Measurements from ENCODE around the gene GJB5. TPM values are rescaled to one million over a fixed set of nuclear protein-coding genes. Genes with fewer than 3 reads are reported as not detected.
A peak's percentile ranks its signal among the peaks of the same experiment; 100 is the strongest.

Gene GJB5
- total RNA-seq, 1 donor from 2014 or later = not detected

DNA sequence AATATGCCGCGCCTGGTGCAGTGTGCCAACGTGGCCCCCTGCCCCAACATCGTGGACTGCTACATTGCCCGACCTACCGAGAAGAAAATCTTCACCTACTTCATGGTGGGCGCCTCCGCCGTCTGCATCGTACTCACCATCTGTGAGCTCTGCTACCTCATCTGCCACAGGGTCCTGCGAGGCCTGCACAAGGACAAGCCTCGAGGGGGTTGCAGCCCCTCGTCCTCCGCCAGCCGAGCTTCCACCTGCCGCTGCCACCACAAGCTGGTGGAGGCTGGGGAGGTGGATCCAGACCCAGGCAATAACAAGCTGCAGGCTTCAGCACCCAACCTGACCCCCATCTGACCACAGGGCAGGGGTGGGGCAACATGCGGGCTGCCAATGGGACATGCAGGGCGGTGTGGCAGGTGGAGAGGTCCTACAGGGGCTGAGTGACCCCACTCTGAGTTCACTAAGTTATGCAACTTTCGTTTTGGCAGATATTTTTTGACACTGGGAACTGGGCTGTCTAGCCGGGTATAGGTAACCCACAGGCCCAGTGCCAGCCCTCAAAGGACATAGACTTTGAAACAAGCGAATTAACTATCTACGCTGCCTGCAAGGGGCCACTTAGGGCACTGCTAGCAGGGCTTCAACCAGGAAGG lies 30.5 kb downstream of the GJB5 start:
- DNase-seq (ENCODE audit: low read depth) = no peak
- no peak overlapping the region for H3K4me3 ChIP-seq (ENCODE audit: low read depth, low read length)
- TF ChIP-seq, protein P1, sequence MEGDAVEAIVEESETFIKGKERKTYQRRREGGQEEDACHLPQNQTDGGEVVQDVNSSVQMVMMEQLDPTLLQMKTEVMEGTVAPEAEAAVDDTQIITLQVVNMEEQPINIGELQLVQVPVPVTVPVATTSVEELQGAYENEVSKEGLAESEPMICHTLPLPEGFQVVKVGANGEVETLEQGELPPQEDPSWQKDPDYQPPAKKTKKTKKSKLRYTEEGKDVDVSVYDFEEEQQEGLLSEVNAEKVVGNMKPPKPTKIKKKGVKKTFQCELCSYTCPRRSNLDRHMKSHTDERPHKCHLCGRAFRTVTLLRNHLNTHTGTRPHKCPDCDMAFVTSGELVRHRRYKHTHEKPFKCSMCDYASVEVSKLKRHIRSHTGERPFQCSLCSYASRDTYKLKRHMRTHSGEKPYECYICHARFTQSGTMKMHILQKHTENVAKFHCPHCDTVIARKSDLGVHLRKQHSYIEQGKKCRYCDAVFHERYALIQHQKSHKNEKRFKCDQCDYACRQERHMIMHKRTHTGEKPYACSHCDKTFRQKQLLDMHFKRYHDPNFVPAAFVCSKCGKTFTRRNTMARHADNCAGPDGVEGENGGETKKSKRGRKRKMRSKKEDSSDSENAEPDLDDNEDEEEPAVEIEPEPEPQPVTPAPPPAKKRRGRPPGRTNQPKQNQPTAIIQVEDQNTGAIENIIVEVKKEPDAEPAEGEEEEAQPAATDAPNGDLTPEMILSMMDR (conservative IDR thresholded peaks at IDR 0.05; ENCODE audit: low read depth, low read length) = no peak

DNA sequence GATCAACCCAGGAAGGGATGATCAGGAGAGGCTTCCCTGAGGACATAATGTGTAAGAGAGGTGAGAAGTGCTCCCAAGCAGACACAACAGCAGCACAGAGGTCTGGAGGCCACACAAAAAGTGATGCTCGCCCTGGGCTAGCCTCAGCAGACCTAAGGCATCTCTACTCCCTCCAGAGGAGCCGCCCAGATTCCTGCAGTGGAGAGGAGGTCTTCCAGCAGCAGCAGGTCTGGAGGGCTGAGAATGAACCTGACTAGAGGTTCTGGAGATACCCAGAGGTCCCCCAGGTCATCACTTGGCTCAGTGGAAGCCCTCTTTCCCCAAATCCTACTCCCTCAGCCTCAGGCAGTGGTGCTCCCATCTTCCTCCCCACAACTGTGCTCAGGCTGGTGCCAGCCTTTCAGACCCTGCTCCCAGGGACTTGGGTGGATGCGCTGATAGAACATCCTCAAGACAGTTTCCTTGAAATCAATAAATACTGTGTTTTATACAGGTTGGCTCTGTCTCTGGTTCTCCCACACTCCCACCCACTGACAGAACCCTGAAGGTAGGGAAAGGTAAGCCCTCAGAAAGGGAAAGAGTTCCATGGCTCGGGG lies 31.1 kb downstream of the GJB5 start:
- TF ChIP-seq, protein P1 (conservative IDR thresholded peaks at IDR 0.05; ENCODE audit: low read depth, low read length) = no peak
- no peak overlapping the region for H3K4me3 ChIP-seq (ENCODE audit: low read depth, low read length)

DNA sequence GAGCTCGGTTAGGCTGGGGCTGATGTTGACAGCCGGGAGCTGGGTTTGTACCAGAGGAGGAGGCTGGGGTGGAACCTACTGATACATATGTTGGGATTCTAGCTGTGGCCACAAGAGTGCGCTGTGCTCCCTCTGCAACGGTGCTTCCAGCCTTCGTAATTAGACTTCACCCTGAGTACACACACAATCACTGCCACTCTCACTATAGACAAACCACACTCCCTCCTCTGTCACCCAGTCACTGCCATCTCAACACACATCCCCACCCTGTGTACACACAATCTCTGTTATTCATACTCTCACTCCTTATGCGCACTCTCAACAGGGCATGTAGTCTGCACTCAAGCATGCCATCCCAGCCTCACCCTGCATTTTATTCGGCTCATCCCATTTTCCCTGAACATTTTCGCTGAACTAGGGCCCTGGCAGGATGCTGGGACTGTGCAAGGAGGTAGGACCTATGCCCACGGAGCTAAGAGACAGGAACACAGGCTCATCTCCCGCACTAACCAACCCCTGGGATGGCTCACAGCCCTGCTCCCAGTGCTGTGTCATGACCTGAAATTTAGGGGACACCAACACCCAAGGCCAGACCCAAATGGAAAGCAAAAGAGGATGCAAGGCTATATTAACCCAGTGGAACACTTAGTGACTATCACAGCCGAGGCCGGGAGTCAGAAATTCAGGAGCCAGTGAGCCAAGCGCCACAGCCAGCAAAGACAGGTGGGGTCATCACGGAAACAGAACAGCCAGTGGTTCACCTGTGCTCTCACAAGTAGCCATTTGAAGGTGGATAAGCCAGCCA lies 31.9 kb downstream of the GJB5 start:
- H3K4me3 ChIP-seq (ENCODE audit: low read depth, low read length) = no peak overlapping the region
- TF ChIP-seq, protein P1 (conservative IDR thresholded peaks at IDR 0.05; ENCODE audit: low read depth, low read length) = peak; percentile 88
- peak; percentile 22 for DNase-seq (ENCODE audit: low read depth)

More for the DNA sequence above, 31.1 kb downstream of the GJB5 start:
- no peak for DNase-seq (ENCODE audit: low read depth)

DNA sequence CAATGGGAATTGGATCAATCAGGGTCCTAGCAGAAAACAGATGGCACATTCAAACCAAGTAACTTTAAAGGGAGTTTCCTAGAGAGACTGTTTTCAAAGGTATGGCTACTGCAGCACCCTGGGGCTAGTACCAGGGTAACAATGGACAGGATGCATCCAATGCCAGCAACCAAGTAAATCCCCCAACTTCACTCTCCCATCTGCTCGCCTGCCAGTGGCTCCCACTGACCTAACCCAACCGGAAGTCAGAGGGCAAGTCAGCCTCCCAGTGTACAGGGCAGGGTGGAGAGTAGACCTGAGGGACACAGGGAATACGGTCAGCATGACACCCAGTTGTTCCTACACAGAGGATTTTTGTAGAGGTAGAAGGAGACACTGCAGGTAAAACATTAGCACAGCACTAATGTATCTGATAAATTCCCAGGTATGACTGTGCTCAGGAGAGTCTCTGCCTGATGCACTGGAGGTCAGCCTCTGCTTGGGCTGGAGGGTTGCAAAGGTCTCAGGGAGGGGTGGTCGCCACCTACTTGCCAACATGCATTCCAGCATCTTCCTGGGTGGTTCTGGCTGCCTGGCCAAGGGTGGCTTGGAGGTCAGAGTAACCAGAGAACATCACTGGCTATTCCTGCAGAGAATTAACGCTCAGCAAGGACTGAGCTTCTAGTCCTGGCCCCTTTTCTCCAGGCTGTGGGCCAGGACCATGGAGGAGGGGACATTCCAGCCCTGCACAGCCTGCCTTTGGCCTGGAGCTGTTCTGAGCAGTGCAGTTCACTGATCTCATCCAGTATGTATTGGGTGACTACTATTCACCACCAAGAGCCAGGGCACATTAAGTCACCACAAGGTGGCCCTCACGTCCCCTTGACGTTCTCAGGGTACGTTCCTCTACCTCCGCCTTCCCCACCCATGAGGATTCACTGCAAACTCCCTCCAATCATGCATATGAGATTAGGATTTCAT lies 32.9 kb downstream of the GJB5 start:
- TF ChIP-seq, protein P1 (conservative IDR thresholded peaks at IDR 0.05; ENCODE audit: low read depth, low read length) = peak; percentile 39
- no peak for DNase-seq (ENCODE audit: low read depth)
- H3K4me3 ChIP-seq (ENCODE audit: low read depth, low read length) = no peak overlapping the region

DNA sequence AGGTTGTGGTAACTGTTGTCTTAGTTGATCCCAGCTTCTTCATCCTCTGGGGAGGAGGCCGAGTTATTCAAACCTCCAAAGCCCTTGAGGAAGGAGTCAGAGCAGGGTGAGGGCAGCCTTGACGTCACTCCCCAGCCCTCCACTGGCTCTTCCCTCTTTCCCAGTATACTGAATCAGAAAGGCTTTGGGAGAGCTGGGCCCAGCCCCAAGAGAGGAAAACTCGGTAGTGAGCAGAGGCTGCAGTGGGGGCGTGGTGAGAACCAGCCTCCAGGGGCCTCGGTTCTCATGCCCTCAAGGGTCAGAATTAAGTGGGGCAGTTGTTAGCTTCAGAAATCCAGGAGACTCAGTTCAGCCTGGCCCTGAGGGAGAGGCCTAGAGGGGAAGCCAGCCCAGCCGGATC lies 36.1 kb downstream of the GJB5 start:
- H3K4me3 ChIP-seq (ENCODE audit: low read depth, low read length) = no peak overlapping the region
- DNase-seq (ENCODE audit: low read depth) = no peak
- TF ChIP-seq, protein P1 (conservative IDR thresholded peaks at IDR 0.05; ENCODE audit: low read depth, low read length) = no peak

DNA sequence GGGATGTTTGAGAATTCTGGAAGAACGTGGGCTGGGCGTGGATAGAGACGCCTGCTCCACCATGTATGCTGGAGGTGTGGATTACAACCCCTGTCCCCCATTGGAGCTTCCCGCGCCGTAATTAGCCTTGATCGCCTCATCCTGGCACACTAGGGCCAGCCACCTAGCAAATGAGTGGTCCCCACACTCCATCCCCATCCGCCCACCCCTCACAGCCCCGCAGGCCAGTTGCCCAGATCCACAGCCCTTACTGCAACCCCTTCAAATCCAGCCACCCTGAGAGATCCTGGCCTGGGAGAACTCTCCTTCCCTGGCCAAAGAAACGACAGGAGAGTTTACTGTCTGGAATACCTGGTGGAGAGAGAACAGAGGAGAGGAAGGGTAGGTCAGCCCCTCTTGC lies 37.6 kb downstream of the GJB5 start:
- TF ChIP-seq, protein P1 (conservative IDR thresholded peaks at IDR 0.05; ENCODE audit: low read depth, low read length) = no peak
- no peak overlapping the region for H3K4me3 ChIP-seq (ENCODE audit: low read depth, low read length)
- no peak for DNase-seq (ENCODE audit: low read depth)
